Liver (tissue), 9 donors: Measurements from ENCODE around the gene WNT2B. TPM values are rescaled to one million over a fixed set of nuclear protein-coding genes. Genes with fewer than 3 reads are reported as not detected.
A peak's percentile ranks its signal among the peaks of the same experiment; 100 is the strongest.

Experiments used
- DNase-seq: peaks from one replicate; pipeline ENCODE4 v3.0.0-alpha.2; 2017; ENCODE audit warnings: low spot score
- H3K27ac ChIP-seq, 2 donors: one replicate each; pipeline ENCODE4 v1.7.0; 2013; ENCODE audit warnings: inconsistent platforms in 2 of 2, low read length in 2 of 2, control low read depth in 1 of 2, low read depth in 1 of 2, mild to moderate bottlenecking in 1 of 2
- H3K27me3 ChIP-seq, 4 donors: one replicate each; pipeline versions ENCODE4 v1.6.1 to v1.7.0; 2013; ENCODE audit warnings: low read length in 3 of 4, inconsistent platforms in 1 of 4, mild to moderate bottlenecking in 1 of 4, moderate library complexity in 1 of 4; ENCODE audit not compliant: control insufficient read depth in 4 of 4, insufficient read depth in 4 of 4
- H3K36me3 ChIP-seq, 4 donors: one replicate each; pipeline versions ENCODE4 v1.6.1 to v1.7.0; 2013; ENCODE audit warnings: low read length in 3 of 4, mild to moderate bottlenecking in 3 of 4, low read depth in 1 of 4, moderate library complexity in 1 of 4; ENCODE audit not compliant: control insufficient read depth in 4 of 4, insufficient read depth in 3 of 4
- H3K4me1 ChIP-seq, 4 donors: one replicate each; pipeline versions ENCODE4 v1.6.1 to v1.7.0; 2013; ENCODE audit warnings: low read length in 3 of 4, mild to moderate bottlenecking in 3 of 4, moderate library complexity in 1 of 4; ENCODE audit not compliant: control insufficient read depth in 4 of 4, insufficient read depth in 4 of 4
- H3K4me3 ChIP-seq, 3 donors: one replicate each; pipeline versions ENCODE4 v1.6.1 to v1.7.0; 2013; ENCODE audit warnings: low read length in 3 of 3, control low read depth in 1 of 3, low read depth in 1 of 3, mild to moderate bottlenecking in 1 of 3
- H3K9ac ChIP-seq, 2 donors: one replicate each; pipeline ENCODE4 v1.7.0; 2013; ENCODE audit warnings: low read length in 2 of 2, mild to moderate bottlenecking in 2 of 2, moderate library complexity in 2 of 2, control low read depth in 1 of 2, low read depth in 1 of 2
- H3K9me3 ChIP-seq, 4 donors: one replicate each; pipeline versions ENCODE4 v1.6.1 to v1.7.0; 2013; ENCODE audit warnings: low read length in 3 of 4; ENCODE audit not compliant: control insufficient read depth in 4 of 4
- CTCF ChIP-seq: fragments of 150-350 bp; IDR thresholded peaks from 2 replicates; pipeline ENCODE4 v1.5.1; 2017; ENCODE audit warnings: improper control_type of control experiment, low read depth, low read length; ENCODE audit not compliant: missing input control
- EGR1 ChIP-seq, 2 donors: IDR thresholded peaks; 2 replicates each; pipeline ENCODE4 v1.6.1; 2016 to 2018; ENCODE audit warnings: antibody characterized with exemption in 2 of 2, low read depth in 2 of 2
- FOXA1 ChIP-seq: IDR thresholded peaks from 2 replicates; pipeline ENCODE4 v1.6.1; 2016; ENCODE audit warnings: antibody characterized with exemption
- FOXA2 ChIP-seq: IDR thresholded peaks from 2 replicates; pipeline ENCODE4 v1.6.1; 2016; ENCODE audit warnings: antibody characterized with exemption
- GABPA ChIP-seq, 2 donors: IDR thresholded peaks in 1 of 2; conservative IDR thresholded peaks in 1 of 2; 2 replicates each; pipeline ENCODE4 v1.6.1; 2016; ENCODE audit warnings: antibody characterized with exemption in 2 of 2, mild to moderate bottlenecking in 1 of 2, moderate library complexity in 1 of 2
- HNF4A ChIP-seq, 2 donors: conservative IDR thresholded peaks; 2 replicates each; pipeline ENCODE4 v1.6.1; 2016; ENCODE audit warnings: antibody characterized with exemption in 2 of 2, mild to moderate bottlenecking in 2 of 2
- HNF4G ChIP-seq: IDR thresholded peaks from 2 replicates; pipeline ENCODE4 v1.6.1; 2016; ENCODE audit warnings: antibody characterized with exemption
- JUND ChIP-seq, 2 donors: IDR thresholded peaks; 2 replicates each; pipeline ENCODE4 v1.6.1; 2016; ENCODE audit warnings: antibody characterized with exemption in 2 of 2
- MAX ChIP-seq: IDR thresholded peaks from 2 replicates; pipeline ENCODE4 v1.6.1; 2016; ENCODE audit warnings: antibody characterized with exemption
- NR2F2 ChIP-seq: IDR thresholded peaks from 2 replicates; pipeline ENCODE4 v1.6.1; 2016; ENCODE audit warnings: antibody characterized with exemption
- RAD21 ChIP-seq, 2 donors: IDR thresholded peaks; 2 replicates each; pipeline ENCODE4 v1.6.1; 2016; ENCODE audit warnings: antibody characterized with exemption in 2 of 2, mild to moderate bottlenecking in 2 of 2
- RXRA ChIP-seq, 2 donors: IDR thresholded peaks; 2 replicates each; pipeline ENCODE4 v1.6.1; 2017 to 2018; ENCODE audit warnings: antibody characterized with exemption in 2 of 2, mild to moderate bottlenecking in 1 of 2
- SP1 ChIP-seq: IDR thresholded peaks from 2 replicates; pipeline ENCODE4 v1.6.1; 2018; ENCODE audit warnings: antibody characterized with exemption, mild to moderate bottlenecking
- TAF1 ChIP-seq: conservative IDR thresholded peaks from 2 replicates; pipeline ENCODE4 v1.6.1; 2016; ENCODE audit warnings: antibody characterized with exemption, mild to moderate bottlenecking
- YY1 ChIP-seq: IDR thresholded peaks from 2 replicates; pipeline ENCODE4 v1.6.1; 2016; ENCODE audit warnings: antibody characterized with exemption, mild to moderate bottlenecking
- WGBS: extraction: QIAGEN DNeasy Blood & Tissue Kit; methylation state at CpG from one replicate; pipeline ENCODE4 v1.1.7; 2013; 5-methylcytosine and 5-hydroxymethylcytosine counted together
- polyA plus RNA-seq, 2 donors: library from polyadenylated mRNA; stranded (reverse) in 1 of 2; unstranded in 1 of 2; fragments of 200-250 nt in 1 of 2; fragments of >200 nt in 1 of 2; fragmentation: Nextera tagmentation in 1 of 2; extraction: Ambion mirVana in 1 of 2; gene quantifications; one replicate each; pipeline versions ENCODE4 v1.2.1 to v1.2.3, GENCODE V29; 2013 to 2015
- total RNA-seq, 2 donors: library from RNA; depleted of rRNA; stranded (reverse); fragments of >200 nt; gene quantifications; one replicate each; pipeline ENCODE4 v1.2.3, GENCODE V29; 2014
- TF ChIP-seq, protein P1 (sequence below): IDR thresholded peaks from 2 replicates; pipeline ENCODE4 v1.6.1; 2016; ENCODE audit warnings: antibody characterized with exemption, mild to moderate bottlenecking
- TF ChIP-seq, protein P2 (sequence below): IDR thresholded peaks from 2 replicates; pipeline ENCODE4 v1.6.1; 2016; ENCODE audit warnings: antibody characterized with exemption
- donor health status: healthy.
- donor health status: healthy.
- donor health status: healthy.
- donor health status: healthy.
- donor health status: healthy.

The WNT2B gene
- total and polyA plus RNA-seq, 4 donors: 0.07 to 0.92 (median 0.38) TPM

- Histone ChIP-seq H3K27me3 (peaks cover 0 to 23% (median 5%) of the 10 kb centered on the region in 4 donors), H3K9me3 (no peaks in the 10 kb centered on the region), H3K4me3 (peak overlapping the region; percentile 2 to 67 (median 60)), H3K4me1 (peaks cover 3 to 10% (median 6%) of the 10 kb centered on the region in 4 donors), H3K9ac (no peak overlapping the region), H3K27ac (no peak overlapping the region), H3K36me3 (no peaks in the 10 kb centered on the region)
- DNase-seq: peak; percentile 54
- no peak for TF ChIP-seq YY1
- TF ChIP-seq SP1: no peak
- no peak for TF ChIP-seq NR2F2
- peak; percentile 66 to 79 for TF ChIP-seq RAD21 (IDR thresholded peaks at IDR 0.05)
- no peak for TF ChIP-seq HNF4G
- TF ChIP-seq TAF1: no peak
- TF ChIP-seq, protein P1, sequence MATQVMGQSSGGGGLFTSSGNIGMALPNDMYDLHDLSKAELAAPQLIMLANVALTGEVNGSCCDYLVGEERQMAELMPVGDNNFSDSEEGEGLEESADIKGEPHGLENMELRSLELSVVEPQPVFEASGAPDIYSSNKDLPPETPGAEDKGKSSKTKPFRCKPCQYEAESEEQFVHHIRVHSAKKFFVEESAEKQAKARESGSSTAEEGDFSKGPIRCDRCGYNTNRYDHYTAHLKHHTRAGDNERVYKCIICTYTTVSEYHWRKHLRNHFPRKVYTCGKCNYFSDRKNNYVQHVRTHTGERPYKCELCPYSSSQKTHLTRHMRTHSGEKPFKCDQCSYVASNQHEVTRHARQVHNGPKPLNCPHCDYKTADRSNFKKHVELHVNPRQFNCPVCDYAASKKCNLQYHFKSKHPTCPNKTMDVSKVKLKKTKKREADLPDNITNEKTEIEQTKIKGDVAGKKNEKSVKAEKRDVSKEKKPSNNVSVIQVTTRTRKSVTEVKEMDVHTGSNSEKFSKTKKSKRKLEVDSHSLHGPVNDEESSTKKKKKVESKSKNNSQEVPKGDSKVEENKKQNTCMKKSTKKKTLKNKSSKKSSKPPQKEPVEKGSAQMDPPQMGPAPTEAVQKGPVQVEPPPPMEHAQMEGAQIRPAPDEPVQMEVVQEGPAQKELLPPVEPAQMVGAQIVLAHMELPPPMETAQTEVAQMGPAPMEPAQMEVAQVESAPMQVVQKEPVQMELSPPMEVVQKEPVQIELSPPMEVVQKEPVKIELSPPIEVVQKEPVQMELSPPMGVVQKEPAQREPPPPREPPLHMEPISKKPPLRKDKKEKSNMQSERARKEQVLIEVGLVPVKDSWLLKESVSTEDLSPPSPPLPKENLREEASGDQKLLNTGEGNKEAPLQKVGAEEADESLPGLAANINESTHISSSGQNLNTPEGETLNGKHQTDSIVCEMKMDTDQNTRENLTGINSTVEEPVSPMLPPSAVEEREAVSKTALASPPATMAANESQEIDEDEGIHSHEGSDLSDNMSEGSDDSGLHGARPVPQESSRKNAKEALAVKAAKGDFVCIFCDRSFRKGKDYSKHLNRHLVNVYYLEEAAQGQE: peak; percentile 39
- TF ChIP-seq EGR1 (IDR thresholded peaks at IDR 0.05; ENCODE audit: low read depth in 2 of 2): no peak
- peak; percentile 44 for TF ChIP-seq CTCF
- no peak for TF ChIP-seq JUND (IDR thresholded peaks at IDR 0.05)
- TF ChIP-seq FOXA2: no peak
- TF ChIP-seq RXRA (IDR thresholded peaks at IDR 0.05): no peak
- 3% methylated on average over 65 of the region's 65 CpGs for WGBS
These were observed 6.7 kb upstream of the WNT2B start for GRCh38 chr1:112501810-112502641.

GRCh38 chr1:112502826-112503225 is 5.9 kb upstream of the WNT2B start:
- Histone ChIP-seq H3K9ac (no peak overlapping the region), H3K27me3 (peaks cover 0 to 26% (median 5%) of the 10 kb centered on the region in 4 donors), H3K9me3 (no peaks in the 10 kb centered on the region), H3K36me3 (no peaks in the 10 kb centered on the region), H3K4me3 (no peak overlapping the region), H3K4me1 (peaks cover 5 to 12% (median 11%) of the 10 kb centered on the region in 4 donors), H3K27ac (no peak overlapping the region)
- WGBS: 77% methylated on average over 2 of the region's 2 CpGs
- no peak for DNase-seq
- TF ChIP-seq HNF4A (conservative IDR thresholded peaks at IDR 0.05): no peak
- no peak for TF ChIP-seq FOXA1
- TF ChIP-seq, protein P1: no peak
- no peak for TF ChIP-seq GABPA (IDR thresholded peaks at IDR 0.05 in 1 of 2, conservative IDR thresholded peaks at IDR 0.05 in 1 of 2)
- no peak for TF ChIP-seq MAX
- TF ChIP-seq RAD21 (IDR thresholded peaks at IDR 0.05): no peak
- no peak for TF ChIP-seq TAF1
- no peak for TF ChIP-seq YY1
- TF ChIP-seq, protein P2, sequence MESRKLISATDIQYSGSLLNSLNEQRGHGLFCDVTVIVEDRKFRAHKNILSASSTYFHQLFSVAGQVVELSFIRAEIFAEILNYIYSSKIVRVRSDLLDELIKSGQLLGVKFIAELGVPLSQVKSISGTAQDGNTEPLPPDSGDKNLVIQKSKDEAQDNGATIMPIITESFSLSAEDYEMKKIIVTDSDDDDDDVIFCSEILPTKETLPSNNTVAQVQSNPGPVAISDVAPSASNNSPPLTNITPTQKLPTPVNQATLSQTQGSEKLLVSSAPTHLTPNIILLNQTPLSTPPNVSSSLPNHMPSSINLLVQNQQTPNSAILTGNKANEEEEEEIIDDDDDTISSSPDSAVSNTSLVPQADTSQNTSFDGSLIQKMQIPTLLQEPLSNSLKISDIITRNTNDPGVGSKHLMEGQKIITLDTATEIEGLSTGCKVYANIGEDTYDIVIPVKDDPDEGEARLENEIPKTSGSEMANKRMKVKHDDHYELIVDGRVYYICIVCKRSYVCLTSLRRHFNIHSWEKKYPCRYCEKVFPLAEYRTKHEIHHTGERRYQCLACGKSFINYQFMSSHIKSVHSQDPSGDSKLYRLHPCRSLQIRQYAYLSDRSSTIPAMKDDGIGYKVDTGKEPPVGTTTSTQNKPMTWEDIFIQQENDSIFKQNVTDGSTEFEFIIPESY: no peak
